Stimulated activated CD4-positive, alpha-beta T cell treated with anti-CD3 and anti-CD28 coated beads, Interleukin-2, amount 100 ng/mL, for 24 hours (primary cell): ENCODE results near the gene CCNL2.

Experiments used
- DNase-seq, 2 donors: peaks; one replicate each; pipeline ENCODE4 v3.0.0-alpha.2; 2020

The CCNL2 gene

GRCh38 chr1:1340791-1341548 lies 58.2 kb downstream of the CCNL2 start:
- DNase-seq, result no peak

- DNase-seq, result no peak
These were observed 59.0 kb downstream of the CCNL2 start for GRCh38 chr1:1340185-1340584.

GRCh38 chr1:1338278-1338677 lies 60.9 kb downstream of the CCNL2 start:
- DNase-seq, result no peak

GRCh38 chr1:1337793-1338147 lies 61.4 kb downstream of the CCNL2 start:
- peak; percentile 50 to 58 for DNase-seq

- no peak for DNase-seq
These were observed 62.0 kb downstream of the CCNL2 start for GRCh38 chr1:1336931-1337792.

GRCh38 chr1:1336446-1336845 lies 62.7 kb downstream of the CCNL2 start:
- no peak for DNase-seq

GRCh38 chr1:1335792-1336248 lies 63.3 kb downstream of the CCNL2 start:
- DNase-seq, result no peak
